AG08396 (cell line): Measurements from ENCODE around the gene ZBTB5.
"Not testable (repeated sequence)": the region's sequence is repeated elsewhere in the genome, so short reads cannot be mapped to it uniquely, and the experiment has no call there.

Experiments
- DNase-seq: peaks from one replicate; pipeline ENCODE4 v3.0.0; 2012; ENCODE audit warnings: low spot score, mixed read lengths

Gene ZBTB5

GRCh38 chr9:37465249-37466036 is at the start of gene ZBTB5:
Gene ZBTB5 (minus strand): TSS chr9:37465450. CDS start chr9:37442551, 22,899 bp downstream.
- peak; percentile 97 for DNase-seq

GRCh38 chr9:37514999-37515398 is 49.7 kb upstream of the ZBTB5 start:
- DNase-seq: no peak

GRCh38 chr9:37514415-37514814 is 49.2 kb upstream of the ZBTB5 start:
- not testable (repeated sequence) for DNase-seq

GRCh38 chr9:37512437-37512836 is 47.2 kb upstream of the ZBTB5 start:
- no peak for DNase-seq

- no peak for DNase-seq
Observed at GRCh38 chr9:37511016-37512010, 46.1 kb upstream of the ZBTB5 start.

- DNase-seq: not testable (repeated sequence)
Observed at GRCh38 chr9:37510053-37510452, 44.8 kb upstream of the ZBTB5 start.

GRCh38 chr9:37509536-37509935 is 44.3 kb upstream of the ZBTB5 start:
- no peak for DNase-seq

GRCh38 chr9:37508834-37509206 is 43.6 kb upstream of the ZBTB5 start:
- no peak for DNase-seq

- no peak for DNase-seq
Observed at GRCh38 chr9:37508135-37508833, 43.0 kb upstream of the ZBTB5 start.

- no peak for DNase-seq
Observed at GRCh38 chr9:37507566-37508134, 42.4 kb upstream of the ZBTB5 start.

- no peak for DNase-seq
Observed at GRCh38 chr9:37504605-37505004, 39.4 kb upstream of the ZBTB5 start.

- DNase-seq: no peak
Observed at GRCh38 chr9:37503736-37504135, 38.5 kb upstream of the ZBTB5 start.

- no peak for DNase-seq
Observed at GRCh38 chr9:37501957-37502596, 36.8 kb upstream of the ZBTB5 start.

- no peak for DNase-seq
Observed at GRCh38 chr9:37499297-37499696, 34.0 kb upstream of the ZBTB5 start.

GRCh38 chr9:37498457-37498856 is 33.2 kb upstream of the ZBTB5 start:
- DNase-seq: no peak

- DNase-seq: no peak
Observed at GRCh38 chr9:37497320-37497719, 32.1 kb upstream of the ZBTB5 start.

GRCh38 chr9:37496020-37496419 is 30.8 kb upstream of the ZBTB5 start:
- DNase-seq: no peak

- no peak for DNase-seq
Observed at GRCh38 chr9:37495571-37495970, 30.3 kb upstream of the ZBTB5 start.

- no peak for DNase-seq
Observed at GRCh38 chr9:37491939-37492338, 26.7 kb upstream of the ZBTB5 start.

GRCh38 chr9:37486616-37487548 is 21.6 kb upstream of the ZBTB5 start:
- peak; percentile 88 for DNase-seq
